DND-41 (cell line): Measurements from ENCODE around the gene BAIAP2.

Experiments used
- EZH2 ChIP-seq: IDR thresholded peaks from 3 replicates; pipeline ENCODE4 v1.6.1; 2012; ENCODE audit warnings: borderline replicate concordance, low read depth, mild to moderate bottlenecking, moderate library complexity, low read length, inconsistent platforms; ENCODE audit not compliant: severe bottlenecking
- TF ChIP-seq, protein P1 (sequence below): IDR thresholded peaks from 2 replicates; pipeline ENCODE4 v1.5.1; 2012; ENCODE audit warnings: borderline replicate concordance, low read length, moderate library complexity, mild to moderate bottlenecking; ENCODE audit not compliant: poor library complexity, severe bottlenecking; ENCODE audit errors: extremely low read depth

DNA sequence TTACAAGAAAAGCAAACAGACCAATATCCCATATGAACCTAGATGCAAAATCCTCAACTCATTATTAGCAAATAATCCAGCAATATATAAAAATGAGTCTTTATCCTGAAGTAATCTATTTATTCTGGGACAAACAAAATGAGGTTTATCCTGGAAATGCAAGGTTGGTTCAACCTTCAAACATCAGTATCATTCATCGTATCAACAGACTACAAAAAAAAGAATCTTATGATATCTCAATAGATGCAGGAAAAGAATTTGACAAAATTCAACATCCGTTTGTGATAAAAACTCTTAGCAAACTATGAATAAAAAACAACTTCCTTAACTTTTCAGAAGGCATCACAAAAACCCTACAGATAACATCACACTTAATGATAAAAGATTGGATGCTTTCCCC, 18.4 kb upstream of the BAIAP2 start:
- TF ChIP-seq, protein P1, sequence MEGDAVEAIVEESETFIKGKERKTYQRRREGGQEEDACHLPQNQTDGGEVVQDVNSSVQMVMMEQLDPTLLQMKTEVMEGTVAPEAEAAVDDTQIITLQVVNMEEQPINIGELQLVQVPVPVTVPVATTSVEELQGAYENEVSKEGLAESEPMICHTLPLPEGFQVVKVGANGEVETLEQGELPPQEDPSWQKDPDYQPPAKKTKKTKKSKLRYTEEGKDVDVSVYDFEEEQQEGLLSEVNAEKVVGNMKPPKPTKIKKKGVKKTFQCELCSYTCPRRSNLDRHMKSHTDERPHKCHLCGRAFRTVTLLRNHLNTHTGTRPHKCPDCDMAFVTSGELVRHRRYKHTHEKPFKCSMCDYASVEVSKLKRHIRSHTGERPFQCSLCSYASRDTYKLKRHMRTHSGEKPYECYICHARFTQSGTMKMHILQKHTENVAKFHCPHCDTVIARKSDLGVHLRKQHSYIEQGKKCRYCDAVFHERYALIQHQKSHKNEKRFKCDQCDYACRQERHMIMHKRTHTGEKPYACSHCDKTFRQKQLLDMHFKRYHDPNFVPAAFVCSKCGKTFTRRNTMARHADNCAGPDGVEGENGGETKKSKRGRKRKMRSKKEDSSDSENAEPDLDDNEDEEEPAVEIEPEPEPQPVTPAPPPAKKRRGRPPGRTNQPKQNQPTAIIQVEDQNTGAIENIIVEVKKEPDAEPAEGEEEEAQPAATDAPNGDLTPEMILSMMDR = no peak
- TF ChIP-seq EZH2 = no peak
